Skin of body (tissue), 2 donors: ENCODE data around the gene UBAC2. TPM values are rescaled to one million over a fixed set of nuclear protein-coding genes. Genes with fewer than 3 reads are reported as not detected.

Source experiments
- DNase-seq: peaks from one replicate; lab custom pipeline; 2025; lab: John Stamatoyannopoulos, UW
- total RNA-seq: library from RNA; depleted of rRNA; stranded (reverse); fragments of >200 nt; gene quantifications from one replicate; pipeline ENCODE4 v1.2.3, GENCODE V29; 2014

Gene UBAC2
- total RNA-seq, 1 donor from 2014 or later = 57.1 TPM

GRCh38 chr13:99310382-99311031 is 109.9 kb downstream of the UBAC2 start:
- DNase-seq = no peak

- no peak for DNase-seq
Measured at GRCh38 chr13:99311137-99311536, 110.5 kb downstream of the UBAC2 start.

- DNase-seq = no peak
Measured at GRCh38 chr13:99311748-99312492, 111.3 kb downstream of the UBAC2 start.

- no peak for DNase-seq
Measured at GRCh38 chr13:99312493-99312883, 111.8 kb downstream of the UBAC2 start.

- DNase-seq = no peak
Measured at GRCh38 chr13:99313501-99313900, 112.8 kb downstream of the UBAC2 start.

- DNase-seq = no peak
Measured at GRCh38 chr13:99313941-99314340, 113.3 kb downstream of the UBAC2 start.

GRCh38 chr13:99314640-99315176 is 114.1 kb downstream of the UBAC2 start:
- peak; percentile 29 for DNase-seq

GRCh38 chr13:99315186-99315585 is 114.5 kb downstream of the UBAC2 start:
- DNase-seq = no peak

- DNase-seq = no peak
Measured at GRCh38 chr13:99316224-99316623, 115.6 kb downstream of the UBAC2 start.

GRCh38 chr13:99316657-99317256 is 116.1 kb downstream of the UBAC2 start:
- DNase-seq = no peak

- DNase-seq = peak; percentile 40
Measured at GRCh38 chr13:99320693-99321481, 120.2 kb downstream of the UBAC2 start.

- no peak for DNase-seq
Measured at GRCh38 chr13:99321709-99322108, 121.1 kb downstream of the UBAC2 start.

GRCh38 chr13:99322297-99323103 is 121.8 kb downstream of the UBAC2 start:
- DNase-seq = no peak

- DNase-seq = no peak
Measured at GRCh38 chr13:99323488-99323887, 122.8 kb downstream of the UBAC2 start.

GRCh38 chr13:99326012-99326411 is 125.4 kb downstream of the UBAC2 start:
- no peak for DNase-seq

GRCh38 chr13:99327126-99327525 is 126.5 kb downstream of the UBAC2 start:
- no peak for DNase-seq

- DNase-seq = no peak
Measured at GRCh38 chr13:99327761-99328160, 127.1 kb downstream of the UBAC2 start.

GRCh38 chr13:99329477-99329876 is 128.8 kb downstream of the UBAC2 start:
- no peak for DNase-seq

GRCh38 chr13:99330942-99331341 is 130.3 kb downstream of the UBAC2 start:
- DNase-seq = no peak

- DNase-seq = no peak
Measured at GRCh38 chr13:99331881-99332293, 131.2 kb downstream of the UBAC2 start.

GRCh38 chr13:99332456-99332855 is 131.8 kb downstream of the UBAC2 start:
- no peak for DNase-seq
